HepG2 (cell line): ENCODE results near the gene GALK2. TPM values are rescaled to one million over a fixed set of nuclear protein-coding genes. Genes with fewer than 3 reads are reported as not detected.

Source experiments
- ATAC-seq: fragments of 200-7000 bp; cut with Tn5 transposase; 3 replicates; pipeline ENCODE4 v1.9.1; 2020; ENCODE audit warnings: mild to moderate bottlenecking, moderate library complexity
- BruUV-seq: library from RNA; stranded (reverse); fragments of 400-500 nt; replicated peaks from 2 replicates; lab custom pipeline; 2021; lab: Mats Ljungman, UMichigan
- CTCF ChIA-PET: fragments of 300-600 bp; formaldehyde crosslinking; extraction: SDS; loops from one replicate; lab custom pipeline; 2021; ENCODE audit warnings: low total read pairs, inconsistent platforms, low intra/inter-chr PET ratio; lab: Yijun Ruan, JAX
- POLR2A ChIA-PET: fragments of 350-600 bp; sonication (Branson Sonifier 250); formaldehyde crosslinking; loops from one replicate; lab custom pipeline; 2020; ENCODE audit warnings: antibody characterized with exemption, inconsistent platforms; lab: Yijun Ruan, JAX
- DNase-seq: peaks from one replicate; pipeline ENCODE4 v3.0.0-alpha.2; 2015; ENCODE audit warnings: low spot score
- FAIRE-seq: peaks from 3 replicates; lab custom pipeline; 2011; peaks lifted over from hg19 to GRCh38; lab: Jason Lieb, UNC
- H2AFZ ChIP-seq: one replicate; pipeline ENCODE4 v1.6.1; 2011; ENCODE audit warnings: low read length, inconsistent platforms
- H3K27ac ChIP-seq: fragments of 300-600 bp; 3 replicates; pipeline ENCODE4 v1.8.0; 2011; ENCODE audit warnings: mixed run types, mild to moderate bottlenecking, mixed read lengths, low read length, inconsistent platforms; ENCODE audit not compliant: insufficient read depth; ENCODE audit errors: extremely low read length
- H3K27me3 ChIP-seq, 2 experiments: fragments of 200-600 bp in 1 of 2; 2 replicates in 1 of 2; 3 replicates in 1 of 2; pipeline versions ENCODE4 v1.6.0 to v1.8.0; 2011; ENCODE audit warnings: low read length in 2 of 2, mild to moderate bottlenecking in 2 of 2, moderate library complexity in 2 of 2, inconsistent platforms in 1 of 2; ENCODE audit not compliant: insufficient read depth in 2 of 2, control insufficient read depth in 1 of 2
- H3K36me3 ChIP-seq, 2 experiments: fragments of 200-600 bp in 1 of 2; replicated peaks in 1 of 2; 2 replicates in 1 of 2; 3 replicates in 1 of 2; pipeline versions ENCODE4 v1.5.1 to v1.8.0; 2011; ENCODE audit warnings: low read length in 2 of 2, inconsistent platforms in 1 of 2; ENCODE audit not compliant: insufficient read depth in 2 of 2, control insufficient read depth in 1 of 2
- H3K4me1 ChIP-seq: 2 replicates; pipeline ENCODE4 v1.5.1; 2012; ENCODE audit warnings: low read length, inconsistent platforms; ENCODE audit not compliant: insufficient read depth
- H3K4me2 ChIP-seq: 2 replicates; pipeline ENCODE4 v1.6.0; 2011; ENCODE audit warnings: low read depth, low read length, inconsistent platforms
- H3K4me3 ChIP-seq, 3 experiments: fragments of 200-600 bp in 1 of 3; sonication (generic), shearing (Covaris generic) in 1 of 3; replicated peaks in 1 of 3; 2 replicates each; pipeline ENCODE4 v1.5.1; 2011 to 2016; ENCODE audit warnings: low read length in 3 of 3, inconsistent platforms in 2 of 3, low read depth in 2 of 3, mild to moderate bottlenecking in 2 of 3, control low read depth in 1 of 3, mixed read lengths in 1 of 3; ENCODE audit not compliant: insufficient read depth in 1 of 3
- H3K79me2 ChIP-seq: one replicate; pipeline ENCODE4 v1.6.1; 2011; ENCODE audit warnings: low read length, inconsistent platforms; ENCODE audit not compliant: insufficient read depth
- H3K9ac ChIP-seq: 2 replicates; pipeline ENCODE4 v1.6.0; 2011; ENCODE audit warnings: mild to moderate bottlenecking, low read depth, low read length, inconsistent platforms; ENCODE audit not compliant: insufficient read depth
- H3K9me3 ChIP-seq: 2 replicates; pipeline ENCODE4 v1.5.1; 2012; ENCODE audit warnings: mild to moderate bottlenecking, low read length
- H4K20me1 ChIP-seq: 2 replicates; pipeline ENCODE4 v1.6.0; 2011; ENCODE audit warnings: inconsistent platforms, mild to moderate bottlenecking, low read length, moderate library complexity; ENCODE audit not compliant: insufficient read depth
- ASH2L ChIP-seq: fragments of 300-600, 200-600 bp; sonication (generic); IDR thresholded peaks from 2 replicates; pipeline ENCODE4 v1.7.0; 2017; ENCODE audit warnings: low read depth, mild to moderate bottlenecking, moderate library complexity, mixed read lengths, low read length; ENCODE audit not compliant: insufficient read length
- ATF1 ChIP-seq: IDR thresholded peaks from 2 replicates; pipeline ENCODE4 v1.6.1; 2016; ENCODE audit warnings: mild to moderate bottlenecking, control low read depth
- FOXJ3 ChIP-seq: sonication (generic); formaldehyde crosslinking; IDR thresholded peaks from 2 replicates; pipeline ENCODE4 v1.4.0; 2020; ENCODE audit warnings: missing genetic modification reagents, mild to moderate bottlenecking, borderline replicate concordance
- KMT2A ChIP-seq: sonication (generic); formaldehyde crosslinking; IDR thresholded peaks from 2 replicates; pipeline ENCODE4 v1.4.0; 2020; ENCODE audit warnings: missing genetic modification reagents
- MAFF ChIP-seq: IDR thresholded peaks from 2 replicates; pipeline ENCODE4 v1.6.1; 2011; ENCODE audit warnings: low read depth, low read length, improper control_type of control experiment
- MAFG ChIP-seq: sonication (generic); formaldehyde crosslinking; IDR thresholded peaks from 2 replicates; pipeline ENCODE4 v1.5.1; 2020; ENCODE audit warnings: mild to moderate bottlenecking, missing genetic modification reagents
- NR2F2 ChIP-seq: IDR thresholded peaks from 2 replicates; pipeline ENCODE4 v1.6.1; 2012; ENCODE audit warnings: low read depth, inconsistent platforms, borderline replicate concordance
- PRMT3 ChIP-seq: sonication (generic); formaldehyde crosslinking; IDR thresholded peaks from 2 replicates; pipeline ENCODE4 v1.8.1; 2022; ENCODE audit warnings: low read depth, mild to moderate bottlenecking, moderate library complexity, missing genetic modification reagents, borderline replicate concordance
- SALL2 ChIP-seq: sonication (generic); formaldehyde crosslinking; IDR thresholded peaks from 2 replicates; pipeline ENCODE4 v1.8.1; 2023; ENCODE audit warnings: mild to moderate bottlenecking, missing genetic modification reagents, inconsistent platforms
- SKIL ChIP-seq: sonication (generic); formaldehyde crosslinking; IDR thresholded peaks from 2 replicates; pipeline ENCODE4 v1.8.0; 2022; ENCODE audit warnings: missing genetic modification reagents, mild to moderate bottlenecking, moderate library complexity, borderline replicate concordance
- ZMAT3 ChIP-seq: sonication (generic); formaldehyde crosslinking; conservative IDR thresholded peaks from 2 replicates; pipeline ENCODE4 v1.7.0; 2021; ENCODE audit warnings: missing genetic modification reagents
- ZNF121 ChIP-seq: sonication (generic); formaldehyde crosslinking; IDR thresholded peaks from 2 replicates; pipeline ENCODE4 v1.5.0; 2020; ENCODE audit warnings: mild to moderate bottlenecking, missing genetic modification reagents
- ZNF138 ChIP-seq: sonication (generic); formaldehyde crosslinking; IDR thresholded peaks from 2 replicates; pipeline ENCODE4 v1.5.0; 2020; ENCODE audit warnings: mild to moderate bottlenecking, low read depth, missing genetic modification reagents
- ZNF224 ChIP-seq: sonication (generic); formaldehyde crosslinking; IDR thresholded peaks from 2 replicates; pipeline ENCODE4 v1.5.0; 2020; ENCODE audit warnings: mild to moderate bottlenecking, missing genetic modification reagents
- WGBS: methylation state at CpG from one replicate; pipeline ENCODE4 v1.1.6; 2017; ENCODE audit warnings: low lambda C conversion rate; 5-methylcytosine and 5-hydroxymethylcytosine counted together
- in situ Hi-C: cut with HindIII; loops from 2 replicates; pipeline ENCODE4 v1.10.0; 2017; ENCODE audit warnings: low pct_unique_long_range_greater_than_20kb; ENCODE audit not compliant: extremely low pct_ligation_motif_present
- intact Hi-C: fragments of 100-400 bp; cut with micrococcal nuclease; formaldehyde crosslinking; loops from one replicate; pipeline ENCODE4 v1.10.0; 2022; ENCODE audit not compliant: unreplicated experiment
- polyA plus RNA-seq, 8 experiments: library from polyadenylated mRNA; depleted of rRNA in 3 of 8; stranded (reverse) in 7 of 8; unstranded in 1 of 8; fragments of >200 nt; fragmentation: Illumina TruSeq in 4 of 8; extraction: Trizol in 4 of 8; gene quantifications; 2 replicates each; pipeline versions ENCODE4 v1.2.1 to v1.2.3, GENCODE V29; 2011 to 2016; ENCODE audit warnings: low read depth in 4 of 8, missing spikeins in 1 of 8, mixed read lengths in 1 of 8; ENCODE audit not compliant: insufficient read depth in 1 of 8
- total RNA-seq, 5 experiments: library from RNA; depleted of rRNA; stranded (reverse); fragments of >200 nt; fragmentation: Illumina TruSeq; extraction: Trizol; gene quantifications; 2 replicates each; pipeline ENCODE4 v1.2.3, GENCODE V29; 2016; ENCODE audit warnings: low read depth in 1 of 5
- TF ChIP-seq, protein P1 (sequence below): sonication (generic); formaldehyde crosslinking; IDR thresholded peaks from 2 replicates; pipeline ENCODE4 v1.4.0; 2020; ENCODE audit warnings: missing genetic modification reagents; ENCODE audit errors: not compliant biosample characterization
- TF ChIP-seq, protein P2 (sequence below): sonication (generic); formaldehyde crosslinking; IDR thresholded peaks from 2 replicates; pipeline ENCODE4 v1.5.0; 2020; ENCODE audit warnings: mild to moderate bottlenecking, missing genetic modification reagents, borderline replicate concordance

The GALK2 gene
- total and polyA plus RNA-seq, 2 of the 13 experiments (the other 11 are each of a cell fraction or from before 2014, with no cell fraction given) = 17.6 to 32.8 TPM

- ATAC-seq (peak; percentile 53), FAIRE-seq (no peak), DNase-seq (peak; percentile 10)
- ChIA-PET POLR2A (interaction anchor here (0.8 to 3.7 kb wide), 5 partner anchors 10 to 1199 kb away, joined by 3 to 40 read pairs (median 4); partner anchors contain the start of genes DTWD1, GABPB1, GALK2 and SECISBP2L), CTCF (no interaction called here)
- Histone ChIP-seq H3K36me3 (no peaks in the 10 kb centered on the region), H3K9ac (peak overlapping the region; percentile 88), H3K4me1 (peaks cover 31% of the 10 kb centered on the region), H3K79me2 (peaks cover 57% of the 10 kb centered on the region), H3K4me2 (peak overlapping the region; percentile 53), H4K20me1 (peaks cover 20% of the 10 kb centered on the region), H3K27me3 (no peaks in the 10 kb centered on the region; a peak in 1 of 5 replicates), H2AFZ (peak overlapping the region; percentile 93), H3K4me3 (peak overlapping the region; percentile 68 to 86 (median 82)), H3K9me3 (no peaks in the 10 kb centered on the region), H3K27ac (peak overlapping the region; percentile 76)
- WGBS = under 1% methylated on average over 17 of the region's 26 CpGs
- intact Hi-C loops = loop anchor here (2.0 kb wide), 2 partner anchors 15 to 69 kb away; partner anchors contain the start of gene GALK2
- TSS peak; percentile 66 for BruUV-seq
- in situ Hi-C loops = no loop called here
- TF ChIP-seq MAFG (CRISPR knock-in tag) = no peak
- TF ChIP-seq, protein P1, sequence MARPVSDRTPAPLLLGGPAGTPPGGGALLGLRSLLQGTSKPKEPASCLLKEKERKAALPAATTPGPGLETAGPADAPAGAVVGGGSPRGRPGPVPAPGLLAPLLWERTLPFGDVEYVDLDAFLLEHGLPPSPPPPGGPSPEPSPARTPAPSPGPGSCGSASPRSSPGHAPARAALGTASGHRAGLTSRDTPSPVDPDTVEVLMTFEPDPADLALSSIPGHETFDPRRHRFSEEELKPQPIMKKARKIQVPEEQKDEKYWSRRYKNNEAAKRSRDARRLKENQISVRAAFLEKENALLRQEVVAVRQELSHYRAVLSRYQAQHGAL (CRISPR knock-in tag) = no peak
- no peak for TF ChIP-seq ATF1
- TF ChIP-seq KMT2A (CRISPR knock-in tag) = peak; percentile 62; the same call in 1 of the 2 replicates
- TF ChIP-seq, protein P2, sequence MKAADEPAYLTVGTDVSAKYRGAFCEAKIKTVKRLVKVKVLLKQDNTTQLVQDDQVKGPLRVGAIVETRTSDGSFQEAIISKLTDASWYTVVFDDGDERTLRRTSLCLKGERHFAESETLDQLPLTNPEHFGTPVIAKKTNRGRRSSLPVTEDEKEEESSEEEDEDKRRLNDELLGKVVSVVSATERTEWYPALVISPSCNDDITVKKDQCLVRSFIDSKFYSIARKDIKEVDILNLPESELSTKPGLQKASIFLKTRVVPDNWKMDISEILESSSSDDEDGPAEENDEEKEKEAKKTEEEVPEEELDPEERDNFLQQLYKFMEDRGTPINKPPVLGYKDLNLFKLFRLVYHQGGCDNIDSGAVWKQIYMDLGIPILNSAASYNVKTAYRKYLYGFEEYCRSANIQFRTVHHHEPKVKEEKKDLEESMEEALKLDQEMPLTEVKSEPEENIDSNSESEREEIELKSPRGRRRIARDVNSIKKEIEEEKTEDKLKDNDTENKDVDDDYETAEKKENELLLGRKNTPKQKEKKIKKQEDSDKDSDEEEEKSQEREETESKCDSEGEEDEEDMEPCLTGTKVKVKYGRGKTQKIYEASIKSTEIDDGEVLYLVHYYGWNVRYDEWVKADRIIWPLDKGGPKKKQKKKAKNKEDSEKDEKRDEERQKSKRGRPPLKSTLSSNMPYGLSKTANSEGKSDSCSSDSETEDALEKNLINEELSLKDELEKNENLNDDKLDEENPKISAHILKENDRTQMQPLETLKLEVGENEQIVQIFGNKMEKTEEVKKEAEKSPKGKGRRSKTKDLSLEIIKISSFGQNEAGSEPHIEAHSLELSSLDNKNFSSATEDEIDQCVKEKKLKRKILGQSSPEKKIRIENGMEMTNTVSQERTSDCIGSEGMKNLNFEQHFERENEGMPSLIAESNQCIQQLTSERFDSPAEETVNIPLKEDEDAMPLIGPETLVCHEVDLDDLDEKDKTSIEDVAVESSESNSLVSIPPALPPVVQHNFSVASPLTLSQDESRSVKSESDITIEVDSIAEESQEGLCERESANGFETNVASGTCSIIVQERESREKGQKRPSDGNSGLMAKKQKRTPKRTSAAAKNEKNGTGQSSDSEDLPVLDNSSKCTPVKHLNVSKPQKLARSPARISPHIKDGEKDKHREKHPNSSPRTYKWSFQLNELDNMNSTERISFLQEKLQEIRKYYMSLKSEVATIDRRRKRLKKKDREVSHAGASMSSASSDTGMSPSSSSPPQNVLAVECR (CRISPR knock-in tag) = peak; percentile 58; the same call in 1 of the 2 replicates
- TF ChIP-seq SALL2 (CRISPR knock-in tag) = 0 out of 2 replicates have a peak, but pooled peaks have one; percentile 11
- no peak for TF ChIP-seq FOXJ3
- 0 out of 2 replicates have a peak, but pooled peaks have one; percentile 0 for TF ChIP-seq MAFF
- TF ChIP-seq ZNF138 (CRISPR knock-in tag) = no peak
- peak; percentile 81 for TF ChIP-seq ASH2L
- no peak for TF ChIP-seq SKIL
- TF ChIP-seq PRMT3 (CRISPR knock-in tag) = no peak
- TF ChIP-seq NR2F2 = peak; percentile 5; the same call in 1 of the 2 replicates
- 0 out of 2 replicates have a peak, but pooled peaks have one; percentile 5 for TF ChIP-seq ZNF224
- no peak for TF ChIP-seq ZMAT3
- no peak for TF ChIP-seq ZNF121
These were observed 14.0 kb upstream of the GALK2 start for GRCh38 chr15:49155834-49156627.
